CD8-positive, alpha-beta memory T cell (primary cell): ENCODE data around the gene ELN. TPM values are rescaled to one million over a fixed set of nuclear protein-coding genes. Genes with fewer than 3 reads are reported as not detected.

Source experiments
- CTCF ChIA-PET: fragments of 350-600 bp; sonication (Branson Sonifier 250); formaldehyde crosslinking; loops from one replicate; lab custom pipeline; 2021; ENCODE audit warnings: antibody characterized with exemption; lab: Charles Lee
- POLR2A ChIA-PET: fragments of 350-600 bp; sonication (Branson Sonifier 250); formaldehyde crosslinking; loops from one replicate; lab custom pipeline; 2021; ENCODE audit warnings: antibody characterized with exemption; lab: Charles Lee
- DNase-seq, 5 donors: peaks; one replicate each; pipeline versions ENCODE4 v3.0.0 to v3.0.0-alpha.2; 2020 to 2022; ENCODE audit warnings: mixed read lengths in 1 of 5
- H3K27ac ChIP-seq: one replicate; pipeline ENCODE4 v1.7.0; 2013; ENCODE audit warnings: low read depth, mild to moderate bottlenecking, low read length, moderate library complexity
- H3K27me3 ChIP-seq: 2 replicates; pipeline ENCODE4 v1.7.0; 2013; ENCODE audit warnings: low read length, mild to moderate bottlenecking; ENCODE audit not compliant: insufficient read depth, poor library complexity, severe bottlenecking
- H3K36me3 ChIP-seq: 2 replicates; pipeline ENCODE4 v1.7.0; 2013; ENCODE audit warnings: mild to moderate bottlenecking, low read length, moderate library complexity; ENCODE audit not compliant: insufficient read depth
- H3K4me1 ChIP-seq: 2 replicates; pipeline ENCODE4 v1.7.0; 2013; ENCODE audit warnings: mild to moderate bottlenecking, low read length, moderate library complexity; ENCODE audit not compliant: insufficient read depth
- H3K4me3 ChIP-seq: 2 replicates; pipeline ENCODE4 v1.7.0; 2013; ENCODE audit warnings: mild to moderate bottlenecking, low read length
- H3K9me3 ChIP-seq: 2 replicates; pipeline ENCODE4 v1.7.0; 2013; ENCODE audit warnings: mild to moderate bottlenecking, low read length
- H3K27ac Mint-ChIP-seq, 8 donors: one replicate each; pipeline ENCODE4 v1.8.0; 2020 to 2021; ENCODE audit warnings: mixed read lengths in 8 of 8, mild to moderate bottlenecking in 6 of 8, inconsistent platforms in 3 of 8, moderate library complexity in 3 of 8
- H3K27me3 Mint-ChIP-seq, 2 donors: one replicate each; pipeline ENCODE4 v1.8.0; 2020 to 2021; ENCODE audit warnings: mixed read lengths in 2 of 2, mild to moderate bottlenecking in 1 of 2, moderate library complexity in 1 of 2
- H3K36me3 Mint-ChIP-seq, 3 donors: one replicate each; pipeline ENCODE4 v1.8.0; 2020 to 2021; ENCODE audit warnings: mixed read lengths in 3 of 3, inconsistent platforms in 1 of 3, mild to moderate bottlenecking in 1 of 3
- H3K4me1 Mint-ChIP-seq, 3 donors: one replicate each; pipeline ENCODE4 v1.8.0; 2020 to 2021; ENCODE audit warnings: mixed read lengths in 3 of 3, inconsistent platforms in 1 of 3, mild to moderate bottlenecking in 1 of 3
- H3K4me3 Mint-ChIP-seq, 7 donors: one replicate each; pipeline ENCODE4 v1.8.0; 2020 to 2021; ENCODE audit warnings: mixed read lengths in 7 of 7, mild to moderate bottlenecking in 6 of 7, moderate library complexity in 4 of 7, inconsistent platforms in 2 of 7
- H3K9me3 Mint-ChIP-seq, 5 donors: one replicate each; pipeline ENCODE4 v1.8.0; 2020 to 2022; ENCODE audit warnings: mixed read lengths in 5 of 5, mild to moderate bottlenecking in 3 of 5, moderate library complexity in 2 of 5, inconsistent platforms in 1 of 5
- polyA plus RNA-seq: library from polyadenylated mRNA; unstranded; fragments of 300-500 nt; fragmentation: Illumina TruSeq; gene quantifications from one replicate; pipeline ENCODE4 v1.2.3, GENCODE V29; 2021
- total RNA-seq, 2 experiments: library from RNA; stranded (reverse); gene quantifications; one replicate each; pipeline ENCODE4 v1.2.3, GENCODE V29; 2021

Gene ELN
- total and polyA plus RNA-seq, 3 experiments from 2014 or later, result not detected

DNA sequence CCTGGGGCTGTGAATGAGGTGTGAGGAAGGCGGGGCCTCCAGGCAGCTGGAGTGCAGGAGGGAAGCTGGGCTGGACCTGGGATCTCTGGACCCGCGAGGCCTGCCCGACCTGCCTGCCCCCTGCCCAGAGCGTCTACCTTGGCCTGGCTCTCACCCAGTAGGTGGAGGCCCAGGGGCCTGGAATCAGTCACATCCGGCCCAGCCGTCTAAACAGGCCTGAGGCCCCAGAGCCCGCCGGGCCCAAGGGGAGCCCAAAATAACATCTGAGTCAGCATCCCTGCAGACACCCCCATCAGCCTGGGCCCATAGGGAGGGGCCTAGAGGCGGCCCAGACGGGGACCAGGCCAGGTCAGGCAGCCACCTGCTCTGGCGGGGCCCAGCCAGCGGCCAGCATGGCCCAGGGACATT, 15.1 kb upstream of the ELN start:
- Histone ChIP-seq H3K27ac (no peak overlapping the region), H3K4me1 (no peaks in the 10 kb centered on the region), H3K36me3 (no peaks in the 10 kb centered on the region), H3K9me3 (no peaks in the 10 kb centered on the region), H3K27me3 (no peaks in the 10 kb centered on the region), H3K4me3 (no peak overlapping the region)
- Mint-ChIP-seq H3K9me3 (no peaks in the 10 kb centered on the region), H3K4me3 (no peak overlapping the region), H3K36me3 (no peaks in the 10 kb centered on the region), H3K27me3 (peaks cover 0 to 9% of the 10 kb centered on the region in 2 donors), H3K4me1 (no peaks in the 10 kb centered on the region), H3K27ac (no peak overlapping the region)
- ChIA-PET POLR2A (no interaction called here), CTCF (interaction anchor here (1.8 kb wide), 1 partner anchor 14 kb away, joined by 7 read pairs; no protein-coding TSS in a partner anchor)
- DNase-seq, result no peak

DNA sequence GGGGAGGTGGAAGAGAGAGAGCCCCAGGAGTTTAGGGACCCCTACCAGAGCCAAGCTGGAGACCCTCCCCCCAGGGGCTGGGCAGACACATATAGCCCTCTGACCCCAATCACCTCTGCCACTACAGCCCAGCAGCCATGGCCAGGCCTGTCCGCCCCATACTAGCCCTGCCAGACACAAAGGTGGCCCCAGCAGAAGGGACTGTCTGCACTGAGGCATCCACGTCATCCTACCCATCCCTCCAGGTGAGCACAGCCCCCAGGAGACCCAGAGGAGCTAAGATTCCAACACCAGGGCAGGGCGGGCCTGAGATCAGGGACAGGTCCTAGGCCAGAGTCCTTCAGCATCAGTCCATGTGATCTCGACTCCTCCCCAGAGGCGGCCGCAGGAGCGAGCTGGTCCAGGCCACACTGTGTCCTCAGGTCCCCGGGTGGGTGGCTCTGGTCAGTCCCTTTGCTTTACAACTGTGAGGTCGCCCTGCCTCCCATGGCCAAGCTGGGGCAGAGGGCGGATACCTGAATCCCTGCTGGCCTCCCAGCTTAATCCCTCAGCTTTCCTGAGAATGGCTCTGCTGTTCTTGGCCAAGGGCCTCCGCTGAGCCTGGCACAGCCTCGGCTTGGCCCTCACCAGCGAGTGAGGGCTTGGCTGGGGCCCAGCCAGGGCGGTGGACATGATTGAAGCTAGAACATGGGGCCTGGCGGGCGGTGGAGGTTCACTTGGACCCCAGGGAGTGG, 14.3 kb upstream of the ELN start:
- POLR2A ChIA-PET, result no interaction called here
- DNase-seq, result no peak

DNA sequence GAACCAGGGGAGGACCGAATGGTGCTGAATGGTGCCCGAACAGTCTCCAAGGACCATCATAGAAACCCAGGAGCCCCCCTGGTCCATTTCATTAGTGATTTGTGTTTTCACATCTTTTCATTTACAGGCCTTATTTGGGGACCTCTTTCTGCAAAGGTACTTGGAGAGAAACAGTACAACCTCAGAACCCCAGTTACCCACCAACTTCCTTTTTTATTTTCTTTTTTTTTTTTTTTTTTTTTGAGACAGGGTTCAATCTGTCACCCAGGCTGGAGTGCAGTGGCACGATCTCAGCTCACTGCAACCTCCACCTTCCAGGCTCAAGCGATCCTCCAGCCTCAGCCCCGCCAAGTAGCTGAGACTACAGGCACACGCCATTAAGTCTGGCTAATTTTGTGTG, 13.0 kb upstream of the ELN start:
- no peaks in the 10 kb centered on the region for H3K4me1 ChIP-seq
- H3K4me3 Mint-ChIP-seq, result no peak overlapping the region
- ChIA-PET CTCF (interaction anchor here (1.9 kb wide), 1 partner anchor 12 kb away, joined by 9 read pairs; no protein-coding TSS in a partner anchor), POLR2A (no interaction called here)
- peaks cover 0 to 12% of the 10 kb centered on the region in 2 donors for H3K27me3 Mint-ChIP-seq
- DNase-seq, result no peak
- no peak overlapping the region for H3K27ac Mint-ChIP-seq
- no peaks in the 10 kb centered on the region for H3K36me3 ChIP-seq
- no peak overlapping the region for H3K27ac ChIP-seq
- no peaks in the 10 kb centered on the region for H3K9me3 ChIP-seq
- H3K27me3 ChIP-seq, result no peaks in the 10 kb centered on the region
- H3K4me1 Mint-ChIP-seq, result no peaks in the 10 kb centered on the region
- no peaks in the 10 kb centered on the region for H3K36me3 Mint-ChIP-seq
- no peaks in the 10 kb centered on the region for H3K9me3 Mint-ChIP-seq
- no peak overlapping the region for H3K4me3 ChIP-seq

More for the DNA sequence above, 14.3 kb upstream of the ELN start:
- peaks cover 0 to 10% of the 10 kb centered on the region in 2 donors for H3K27me3 Mint-ChIP-seq
- no peaks in the 10 kb centered on the region for H3K36me3 Mint-ChIP-seq
- Histone ChIP-seq H3K4me3 (no peak overlapping the region), H3K27ac (no peak overlapping the region), H3K36me3 (no peaks in the 10 kb centered on the region), H3K4me1 (no peaks in the 10 kb centered on the region), H3K9me3 (no peaks in the 10 kb centered on the region), H3K27me3 (no peaks in the 10 kb centered on the region)
- H3K9me3 Mint-ChIP-seq, result no peaks in the 10 kb centered on the region
- H3K4me1 Mint-ChIP-seq, result no peaks in the 10 kb centered on the region
- H3K27ac Mint-ChIP-seq, result peak overlapping the region in 1 of 8 donors; percentile 72
- CTCF ChIA-PET, result interaction anchor here (0.7 kb wide), 1 partner anchor 11 kb away, joined by 3 read pairs; no protein-coding TSS in a partner anchor
- H3K4me3 Mint-ChIP-seq, result no peak overlapping the region

DNA sequence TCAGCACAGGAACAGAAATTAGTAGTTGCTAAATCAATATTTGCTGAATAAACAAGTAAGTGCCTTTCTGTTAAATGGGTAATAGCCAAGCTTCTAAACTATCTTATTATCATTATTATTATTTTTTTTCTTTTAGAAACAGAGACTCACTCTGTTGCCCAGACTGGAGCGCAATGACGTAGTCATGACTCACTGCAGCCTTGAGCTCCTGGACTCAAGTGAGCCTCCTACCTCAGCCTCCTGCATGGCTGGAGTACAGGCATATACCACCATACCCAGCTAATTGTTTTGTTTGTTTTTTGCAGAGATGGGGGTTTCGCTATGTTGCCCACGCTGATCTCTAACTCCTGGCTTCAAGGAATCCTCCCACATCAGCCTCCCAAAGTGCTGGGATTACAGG, 12.3 kb upstream of the ELN start:
- no peak overlapping the region for H3K27ac ChIP-seq
- ChIA-PET CTCF (interaction anchor here (1.9 kb wide), 1 partner anchor 11 kb away, joined by 9 read pairs; no protein-coding TSS in a partner anchor), POLR2A (no interaction called here)
- H3K4me1 Mint-ChIP-seq, result no peaks in the 10 kb centered on the region
- H3K27me3 ChIP-seq, result no peaks in the 10 kb centered on the region
- no peaks in the 10 kb centered on the region for H3K9me3 Mint-ChIP-seq
- no peaks in the 10 kb centered on the region for H3K9me3 ChIP-seq
- no peaks in the 10 kb centered on the region for H3K36me3 Mint-ChIP-seq
- H3K4me3 Mint-ChIP-seq, result no peak overlapping the region
- no peaks in the 10 kb centered on the region for H3K4me1 ChIP-seq
- H3K36me3 ChIP-seq, result no peaks in the 10 kb centered on the region
- H3K4me3 ChIP-seq, result no peak overlapping the region
- no peak overlapping the region for H3K27ac Mint-ChIP-seq
- DNase-seq, result no peak
- H3K27me3 Mint-ChIP-seq, result peaks cover 0 to 16% of the 10 kb centered on the region in 2 donors

DNA sequence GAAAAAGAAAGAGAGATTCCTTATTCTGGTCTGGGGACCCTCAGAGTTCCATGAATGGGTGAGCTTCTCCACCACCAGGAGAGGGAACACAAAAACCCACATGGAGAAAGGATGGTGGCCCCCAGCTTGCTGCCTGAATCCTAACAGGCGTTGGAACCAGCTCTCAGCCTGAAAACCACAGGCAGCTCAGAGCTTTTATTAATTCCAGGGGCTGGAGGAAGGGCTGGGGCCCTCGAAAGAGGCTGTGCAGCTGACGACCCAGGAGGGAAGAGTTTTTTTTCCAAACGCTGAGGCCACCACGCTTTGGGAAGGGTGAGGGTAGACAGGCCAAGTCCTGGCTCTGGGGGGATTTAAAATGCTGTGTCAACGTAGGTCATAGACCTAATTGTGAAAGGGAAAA, 10.8 kb upstream of the ELN start:
- Mint-ChIP-seq H3K27me3 (peaks cover 0 to 16% of the 10 kb centered on the region in 2 donors), H3K9me3 (no peaks in the 10 kb centered on the region), H3K4me1 (no peaks in the 10 kb centered on the region), H3K36me3 (no peaks in the 10 kb centered on the region), H3K4me3 (no peak overlapping the region), H3K27ac (no peak overlapping the region)
- Histone ChIP-seq H3K27ac (no peak overlapping the region), H3K4me3 (no peak overlapping the region), H3K36me3 (no peaks in the 10 kb centered on the region), H3K27me3 (no peaks in the 10 kb centered on the region), H3K9me3 (no peaks in the 10 kb centered on the region), H3K4me1 (no peaks in the 10 kb centered on the region)
- no peak for DNase-seq
- ChIA-PET POLR2A (no interaction called here), CTCF (interaction anchor here (1.8 kb wide), 1 partner anchor 9 kb away, joined by 10 read pairs; no protein-coding TSS in a partner anchor)

DNA sequence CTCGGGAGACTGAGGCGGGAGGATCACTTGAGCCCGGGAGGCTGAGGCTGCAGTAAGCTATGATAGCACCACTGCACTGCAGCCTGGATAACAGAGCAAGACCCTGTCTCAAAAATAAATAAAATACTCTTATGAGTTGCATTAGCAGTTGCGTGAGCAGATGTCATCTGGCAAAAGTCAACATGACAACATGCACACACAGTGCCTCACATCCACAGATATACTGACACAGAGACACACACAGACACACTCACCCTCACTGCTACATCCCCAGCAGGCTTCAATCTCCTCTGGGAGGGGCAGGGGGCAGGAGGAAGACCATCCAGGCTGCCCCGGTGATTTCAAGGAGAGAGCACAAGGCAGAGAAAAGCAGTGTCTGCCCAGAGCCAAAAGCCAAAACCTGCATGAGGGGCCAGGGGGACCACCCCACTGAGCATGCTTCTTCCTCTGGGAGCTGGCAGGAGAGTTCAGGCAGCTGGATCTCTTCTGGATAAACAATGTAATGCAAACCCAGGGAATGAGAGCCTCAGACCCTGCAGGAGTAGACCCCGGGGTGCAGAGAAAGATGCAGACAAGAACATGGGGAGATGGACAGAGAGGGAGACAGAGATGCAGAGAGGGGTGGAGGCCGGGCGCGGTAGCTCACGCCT, 9.6 kb upstream of the ELN start:
- H3K36me3 ChIP-seq, result no peaks in the 10 kb centered on the region
- H3K4me1 ChIP-seq, result no peaks in the 10 kb centered on the region
- no peak overlapping the region for H3K4me3 ChIP-seq
- Mint-ChIP-seq H3K27ac (no peak overlapping the region), H3K4me3 (no peak overlapping the region), H3K4me1 (no peaks in the 10 kb centered on the region), H3K36me3 (no peaks in the 10 kb centered on the region), H3K27me3 (peaks cover 8 to 13% of the 10 kb centered on the region in 2 donors), H3K9me3 (no peaks in the 10 kb centered on the region)
- ChIA-PET POLR2A (no interaction called here), CTCF (interaction anchor here (1.8 kb wide), 1 partner anchor 8 kb away, joined by 10 read pairs; no protein-coding TSS in a partner anchor)
- no peaks in the 10 kb centered on the region for H3K9me3 ChIP-seq
- H3K27me3 ChIP-seq, result no peaks in the 10 kb centered on the region
- no peak for DNase-seq
- H3K27ac ChIP-seq, result no peak overlapping the region

DNA sequence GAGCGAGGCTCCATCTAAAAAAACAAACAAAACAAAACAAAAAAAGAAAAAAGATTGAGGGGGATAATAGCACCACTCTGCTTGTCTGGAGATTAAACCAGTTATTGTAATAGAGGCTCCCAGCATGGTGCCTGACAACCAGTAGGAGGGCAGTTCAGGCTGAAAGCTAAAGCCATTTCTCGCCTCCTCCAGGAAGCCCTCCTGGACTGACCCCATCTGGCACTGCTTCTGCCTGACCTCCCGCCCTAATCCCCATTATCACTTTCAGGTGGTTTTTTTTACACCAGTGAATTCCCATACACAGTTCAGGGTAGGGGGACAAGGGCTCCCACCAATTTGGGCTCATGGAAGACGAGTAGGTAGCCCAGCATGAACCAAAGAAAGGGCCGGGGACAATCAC, 8.8 kb upstream of the ELN start:
- Histone ChIP-seq H3K4me3 (no peak overlapping the region), H3K27me3 (no peaks in the 10 kb centered on the region), H3K9me3 (no peaks in the 10 kb centered on the region), H3K36me3 (no peaks in the 10 kb centered on the region), H3K4me1 (no peaks in the 10 kb centered on the region), H3K27ac (no peak overlapping the region)
- H3K27ac Mint-ChIP-seq, result no peak overlapping the region
- no peak for DNase-seq
- H3K4me1 Mint-ChIP-seq, result no peaks in the 10 kb centered on the region
- POLR2A ChIA-PET, result no interaction called here
- CTCF ChIA-PET, result no interaction called here
- H3K9me3 Mint-ChIP-seq, result no peaks in the 10 kb centered on the region
- H3K36me3 Mint-ChIP-seq, result no peaks in the 10 kb centered on the region
- H3K27me3 Mint-ChIP-seq, result peaks cover 16% of the 10 kb centered on the region in 2 donors
- H3K4me3 Mint-ChIP-seq, result no peak overlapping the region

DNA sequence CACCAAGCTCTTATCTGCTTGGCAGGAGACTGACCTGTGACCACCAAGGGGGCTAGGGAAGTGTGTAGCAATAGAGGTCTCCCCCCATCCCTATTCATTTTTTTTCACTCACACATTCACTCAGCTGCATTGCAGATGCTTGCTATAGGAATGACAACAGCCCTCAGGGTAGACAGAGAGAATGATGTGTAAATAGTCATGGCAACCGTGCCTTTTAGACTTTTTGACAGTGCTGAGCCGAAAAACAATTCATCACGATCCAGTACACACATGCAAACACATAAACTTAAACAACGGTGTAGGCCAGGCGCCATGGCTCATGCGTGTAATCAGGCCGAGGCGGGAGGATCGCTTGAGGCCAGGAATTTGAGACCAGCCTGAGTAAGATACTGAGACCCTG, 7.6 kb upstream of the ELN start:
- Mint-ChIP-seq H3K4me3 (no peak overlapping the region), H3K36me3 (no peaks in the 10 kb centered on the region), H3K27me3 (peaks cover 22 to 23% of the 10 kb centered on the region in 2 donors), H3K27ac (no peak overlapping the region), H3K4me1 (no peaks in the 10 kb centered on the region), H3K9me3 (no peaks in the 10 kb centered on the region)
- H3K27ac ChIP-seq, result no peak overlapping the region
- ChIA-PET POLR2A (no interaction called here), CTCF (no interaction called here)
- no peaks in the 10 kb centered on the region for H3K27me3 ChIP-seq
- no peak for DNase-seq
- H3K9me3 ChIP-seq, result no peaks in the 10 kb centered on the region
- no peaks in the 10 kb centered on the region for H3K4me1 ChIP-seq
- H3K4me3 ChIP-seq, result no peak overlapping the region
- H3K36me3 ChIP-seq, result no peaks in the 10 kb centered on the region
